GM12874 (cell line): ENCODE measurements around the gene WEE1.

Experiments used
- TF ChIP-seq, protein P1 (sequence below): IDR thresholded peaks from 2 replicates; pipeline ENCODE4 v1.5.1; 2011; ENCODE audit warnings: low read depth, mild to moderate bottlenecking, control low read depth, low read length, moderate library complexity; ENCODE audit not compliant: insufficient read depth

The WEE1 gene

DNA sequence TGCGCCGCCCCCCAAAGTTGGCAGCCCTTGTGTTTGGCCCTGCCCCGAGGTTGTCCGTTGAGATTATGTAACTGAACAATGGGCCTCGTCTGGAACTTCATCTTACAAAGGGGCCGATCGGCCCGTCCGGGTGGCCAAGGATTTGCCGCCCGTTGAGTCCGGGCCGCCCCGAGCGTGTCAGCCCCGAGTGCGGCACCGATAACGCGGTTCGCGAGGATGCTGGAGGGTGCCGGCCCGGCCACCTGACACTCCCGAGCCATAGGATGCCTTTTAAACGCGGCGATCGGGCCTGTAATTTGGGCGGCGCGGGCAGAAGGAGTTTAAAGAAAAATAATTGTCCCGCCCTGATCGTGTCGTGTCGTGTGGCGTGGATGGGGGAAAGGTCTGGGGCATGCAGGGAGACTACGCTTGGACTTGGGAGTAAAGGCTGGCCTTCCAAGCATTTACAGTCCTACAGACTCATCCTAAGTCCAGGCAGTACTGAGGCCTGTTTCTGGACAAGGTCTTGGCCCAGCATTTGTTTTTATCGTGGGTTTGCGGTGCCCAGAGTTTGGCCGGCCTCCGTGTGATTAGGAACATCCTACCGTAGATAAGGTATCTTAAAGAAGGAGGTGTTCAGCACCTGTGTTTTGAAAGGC, 1.3 kb downstream of the WEE1 start:
- TF ChIP-seq, protein P1, sequence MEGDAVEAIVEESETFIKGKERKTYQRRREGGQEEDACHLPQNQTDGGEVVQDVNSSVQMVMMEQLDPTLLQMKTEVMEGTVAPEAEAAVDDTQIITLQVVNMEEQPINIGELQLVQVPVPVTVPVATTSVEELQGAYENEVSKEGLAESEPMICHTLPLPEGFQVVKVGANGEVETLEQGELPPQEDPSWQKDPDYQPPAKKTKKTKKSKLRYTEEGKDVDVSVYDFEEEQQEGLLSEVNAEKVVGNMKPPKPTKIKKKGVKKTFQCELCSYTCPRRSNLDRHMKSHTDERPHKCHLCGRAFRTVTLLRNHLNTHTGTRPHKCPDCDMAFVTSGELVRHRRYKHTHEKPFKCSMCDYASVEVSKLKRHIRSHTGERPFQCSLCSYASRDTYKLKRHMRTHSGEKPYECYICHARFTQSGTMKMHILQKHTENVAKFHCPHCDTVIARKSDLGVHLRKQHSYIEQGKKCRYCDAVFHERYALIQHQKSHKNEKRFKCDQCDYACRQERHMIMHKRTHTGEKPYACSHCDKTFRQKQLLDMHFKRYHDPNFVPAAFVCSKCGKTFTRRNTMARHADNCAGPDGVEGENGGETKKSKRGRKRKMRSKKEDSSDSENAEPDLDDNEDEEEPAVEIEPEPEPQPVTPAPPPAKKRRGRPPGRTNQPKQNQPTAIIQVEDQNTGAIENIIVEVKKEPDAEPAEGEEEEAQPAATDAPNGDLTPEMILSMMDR: no peak

DNA sequence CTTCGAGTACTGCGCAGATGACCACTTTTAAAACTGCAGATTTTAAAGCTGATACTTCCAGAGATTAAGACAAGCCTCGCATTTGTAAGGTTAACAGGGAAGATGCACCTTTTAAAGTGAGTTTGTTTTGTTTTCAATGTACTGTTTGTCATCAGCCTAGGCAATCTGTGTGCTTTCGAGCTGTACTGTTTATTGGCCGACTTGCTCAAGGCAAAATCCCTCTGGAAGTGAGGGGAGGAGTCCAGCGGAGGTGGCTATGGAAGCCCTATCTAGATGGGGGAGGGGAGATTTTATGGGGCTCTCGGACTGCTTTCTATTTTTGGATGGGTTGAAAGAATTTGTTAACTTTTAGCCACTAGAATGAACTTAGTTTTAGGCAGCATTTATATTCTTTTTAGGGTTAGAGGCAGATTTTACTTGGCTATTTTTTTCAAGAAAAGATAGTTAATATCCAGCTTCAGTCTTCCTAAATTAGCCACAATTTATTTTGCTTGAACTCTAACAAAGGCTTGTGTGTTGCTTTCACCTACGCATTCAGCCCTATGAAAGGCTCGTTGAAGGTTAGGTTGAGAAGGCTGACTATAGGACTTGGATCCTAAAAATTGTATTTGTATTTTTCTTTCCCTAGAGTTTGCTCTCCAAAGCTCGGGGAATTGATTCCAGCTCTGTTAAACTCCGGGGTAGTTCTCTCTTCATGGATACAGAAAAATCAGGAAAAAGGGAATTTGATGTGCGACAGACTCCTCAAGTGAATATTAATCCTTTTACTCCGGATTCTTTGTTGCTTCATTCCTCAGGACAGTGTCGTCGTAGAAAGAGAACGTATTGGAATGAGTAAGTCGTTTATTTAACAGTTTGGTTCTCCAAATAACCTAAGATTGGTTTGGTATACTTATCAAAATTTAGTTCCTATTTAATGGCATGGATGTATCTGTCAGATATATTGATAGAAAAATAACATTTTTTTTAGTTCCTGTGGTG, 2.1 kb downstream of the WEE1 start:
- TF ChIP-seq, protein P1: no peak

DNA sequence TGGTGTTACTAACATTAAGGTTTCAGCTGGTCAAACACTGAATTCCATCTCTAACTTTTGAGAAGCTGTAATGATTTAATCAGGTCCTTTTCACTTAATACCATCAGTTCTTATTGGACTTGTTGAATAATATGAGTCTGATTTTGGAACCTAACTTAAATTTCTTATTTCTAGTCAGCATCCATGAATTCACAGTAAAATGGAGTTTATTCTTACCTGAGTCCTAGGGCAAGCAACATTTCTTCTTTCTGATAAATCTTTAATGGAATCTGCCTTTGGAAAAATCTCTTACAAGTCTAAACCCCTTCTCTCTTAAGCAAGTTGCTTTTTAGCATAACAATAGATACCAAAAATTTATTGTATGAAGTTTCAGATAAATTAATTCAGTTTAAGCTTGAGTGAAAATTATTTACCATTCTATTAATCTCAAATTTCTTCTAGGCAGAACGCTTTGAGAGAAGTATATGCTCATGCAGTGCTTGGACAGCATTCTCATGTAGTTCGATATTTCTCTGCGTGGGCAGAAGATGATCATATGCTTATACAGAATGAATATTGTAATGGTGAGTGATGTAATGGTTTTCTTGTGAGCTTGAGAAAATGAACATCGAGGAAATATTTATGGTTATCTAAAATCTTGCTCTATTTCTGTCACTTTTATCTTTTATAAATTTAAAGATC, 3.4 kb downstream of the WEE1 start:
- TF ChIP-seq, protein P1: no peak

DNA sequence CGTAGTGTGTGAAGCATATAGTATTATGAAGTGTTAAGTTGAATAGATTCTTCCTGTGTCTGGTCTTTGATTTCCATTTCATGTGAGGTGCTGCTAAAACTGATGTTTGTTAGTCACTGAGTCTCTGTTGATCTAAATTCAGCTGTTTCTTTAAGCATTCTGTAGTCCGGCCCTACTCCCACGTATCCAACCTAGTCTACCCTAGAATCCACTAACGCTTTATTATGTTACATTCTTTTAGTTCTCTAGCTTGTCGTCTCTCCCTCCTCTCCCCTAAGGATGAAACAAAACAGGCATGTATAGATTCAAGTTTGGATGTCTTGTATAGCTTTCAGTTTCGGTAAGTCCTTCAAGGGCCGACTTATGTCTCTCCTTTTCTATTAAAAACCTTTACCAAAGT, 4.1 kb downstream of the WEE1 start:
- TF ChIP-seq, protein P1: no peak

DNA sequence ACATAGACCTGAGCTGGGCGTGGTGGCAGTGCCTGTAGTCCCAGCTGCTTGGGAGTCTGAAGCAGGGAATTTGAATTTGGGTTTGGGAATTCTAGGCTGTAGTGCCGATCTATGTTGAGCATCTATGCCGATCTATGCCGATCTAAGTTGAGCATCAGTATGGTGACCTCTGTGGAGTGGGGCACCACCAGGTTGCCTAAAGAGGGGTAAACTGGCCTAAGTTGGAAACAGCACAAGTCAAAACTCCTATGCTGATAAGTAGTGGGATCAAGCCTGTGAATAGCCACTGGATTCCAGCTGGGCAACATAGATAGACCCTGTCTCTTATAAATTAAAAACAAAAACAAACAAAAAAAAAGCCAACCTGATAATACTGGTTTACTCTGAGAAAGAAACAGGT, 7.4 kb downstream of the WEE1 start:
- TF ChIP-seq, protein P1: no peak

DNA sequence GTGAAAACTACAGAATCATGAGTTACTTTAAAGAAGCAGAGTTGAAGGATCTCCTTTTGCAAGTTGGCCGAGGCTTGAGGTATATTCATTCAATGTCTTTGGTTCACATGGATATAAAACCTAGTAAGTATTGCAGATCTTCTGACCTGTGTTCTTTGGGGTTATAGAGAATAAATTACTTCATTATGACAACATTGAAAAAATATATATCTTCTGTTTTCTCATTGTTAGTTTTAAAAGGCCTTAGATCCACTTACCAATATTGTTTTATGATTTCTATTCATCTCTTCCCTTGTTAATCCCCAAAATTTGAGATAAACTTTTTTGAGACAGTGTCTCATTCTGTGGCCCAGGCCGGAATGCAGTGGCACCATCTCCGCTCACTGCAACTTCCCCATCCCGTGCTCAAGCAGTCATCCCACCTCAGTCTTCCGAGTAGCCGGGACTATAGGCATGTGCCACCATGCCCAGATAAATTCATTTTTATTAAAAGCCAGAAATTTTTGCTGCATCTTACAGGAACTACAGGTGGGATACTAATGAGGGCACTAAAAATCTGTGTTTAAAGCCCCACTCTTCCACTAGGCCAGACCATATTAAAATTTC, 8.2 kb downstream of the WEE1 start:
- TF ChIP-seq, protein P1: no peak

DNA sequence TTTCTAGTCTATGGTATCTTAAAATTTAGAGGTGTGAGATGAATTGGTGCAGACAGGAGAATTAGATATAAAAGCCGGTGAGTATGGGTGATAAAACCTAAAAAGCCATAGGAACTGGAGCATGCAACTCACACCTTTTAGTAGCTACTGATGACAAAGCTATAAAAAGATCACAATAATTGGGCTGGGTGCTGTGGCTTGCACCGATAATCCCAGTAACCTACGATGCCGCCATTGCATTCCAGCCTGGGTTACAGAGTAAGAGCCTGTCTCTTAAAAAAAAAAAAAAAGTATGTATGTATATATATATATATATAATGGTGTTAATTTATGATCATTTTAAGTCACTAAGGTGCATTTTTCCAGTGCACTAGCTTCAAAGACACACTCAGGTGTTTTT, 17.2 kb downstream of the WEE1 start:
- TF ChIP-seq, protein P1: no peak
